Measurements from ENCODE around the gene KCNAB1. TPM values are rescaled to one million over a fixed set of nuclear protein-coding genes. Genes with fewer than 3 reads are reported as not detected.

The KCNAB1 gene
- total RNA-seq, 3 donors from 2014 or later: 3.9 to 8.3 (median 5.4) TPM

DNA sequence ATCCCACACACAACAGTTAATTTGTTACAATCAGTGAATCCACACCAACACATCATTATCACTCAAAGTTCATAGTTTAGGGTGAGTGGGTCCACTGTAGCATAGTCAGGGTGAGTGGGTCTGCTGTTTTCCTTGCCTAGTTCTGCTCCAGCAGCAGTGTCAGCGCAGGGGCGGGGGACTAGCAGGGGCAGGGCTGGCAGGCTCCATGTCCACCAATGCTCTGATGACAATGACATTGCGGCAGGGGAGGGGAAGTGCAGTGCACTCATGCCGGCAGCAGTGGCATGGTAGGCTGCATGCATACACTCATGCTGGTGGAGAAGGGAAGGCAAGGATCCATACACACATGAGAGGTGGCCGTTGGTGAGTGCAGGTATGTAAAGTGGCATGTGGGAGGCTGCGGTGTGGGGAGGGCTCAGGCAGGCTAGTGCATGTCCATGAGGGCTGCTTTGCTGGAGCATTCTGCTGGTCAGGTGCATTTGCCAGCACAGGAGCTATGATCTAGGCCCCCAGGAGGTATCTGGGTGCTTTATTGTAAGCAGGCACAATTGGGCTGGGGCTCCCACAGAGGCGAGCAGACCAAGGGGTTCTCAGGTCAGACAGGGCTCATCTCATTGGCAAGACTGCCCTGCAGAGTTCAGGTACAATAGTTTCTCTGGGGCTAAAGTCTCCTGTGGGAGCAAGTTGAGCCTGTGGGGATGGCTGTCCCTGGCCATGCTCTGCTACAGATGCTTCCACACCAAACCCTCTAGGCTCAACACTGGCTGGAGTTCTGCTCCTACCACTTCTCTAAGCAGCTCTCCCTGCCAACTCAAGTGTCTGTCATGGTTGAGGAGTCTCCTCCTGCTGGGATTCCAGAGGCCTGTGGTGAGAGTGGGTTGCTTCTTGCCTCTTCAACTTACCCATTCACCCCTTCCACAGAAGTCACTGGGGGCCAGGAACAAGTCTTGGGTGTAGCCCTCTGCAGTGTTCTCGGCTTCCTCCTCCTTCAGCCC, 81.3 kb downstream of the KCNAB1 start:
- DNase-seq (ENCODE audit: low spot score in 2 of 2): no peak
- no peaks in the 10 kb centered on the region for H3K36me3 ChIP-seq
- peaks cover 0 to 6% of the 10 kb centered on the region in 2 donors for H3K9me3 ChIP-seq
- TF ChIP-seq POLR2AphosphoS5 (IDR thresholded peaks at IDR 0.05) (no peak), POLR2A (IDR thresholded peaks at IDR 0.05) (no peak)
- TF ChIP-seq, protein P1, sequence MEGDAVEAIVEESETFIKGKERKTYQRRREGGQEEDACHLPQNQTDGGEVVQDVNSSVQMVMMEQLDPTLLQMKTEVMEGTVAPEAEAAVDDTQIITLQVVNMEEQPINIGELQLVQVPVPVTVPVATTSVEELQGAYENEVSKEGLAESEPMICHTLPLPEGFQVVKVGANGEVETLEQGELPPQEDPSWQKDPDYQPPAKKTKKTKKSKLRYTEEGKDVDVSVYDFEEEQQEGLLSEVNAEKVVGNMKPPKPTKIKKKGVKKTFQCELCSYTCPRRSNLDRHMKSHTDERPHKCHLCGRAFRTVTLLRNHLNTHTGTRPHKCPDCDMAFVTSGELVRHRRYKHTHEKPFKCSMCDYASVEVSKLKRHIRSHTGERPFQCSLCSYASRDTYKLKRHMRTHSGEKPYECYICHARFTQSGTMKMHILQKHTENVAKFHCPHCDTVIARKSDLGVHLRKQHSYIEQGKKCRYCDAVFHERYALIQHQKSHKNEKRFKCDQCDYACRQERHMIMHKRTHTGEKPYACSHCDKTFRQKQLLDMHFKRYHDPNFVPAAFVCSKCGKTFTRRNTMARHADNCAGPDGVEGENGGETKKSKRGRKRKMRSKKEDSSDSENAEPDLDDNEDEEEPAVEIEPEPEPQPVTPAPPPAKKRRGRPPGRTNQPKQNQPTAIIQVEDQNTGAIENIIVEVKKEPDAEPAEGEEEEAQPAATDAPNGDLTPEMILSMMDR (IDR thresholded peaks at IDR 0.05): no peak
- intact Hi-C loops (cut with DNase I; ENCODE audit: low total_unique reads): no loop called here
- no peak overlapping the region for H3K4me3 ChIP-seq
- no peak overlapping the region for H3K27ac ChIP-seq
- no peaks in the 10 kb centered on the region for H3K4me1 ChIP-seq
- no peaks in the 10 kb centered on the region for H3K27me3 ChIP-seq

DNA sequence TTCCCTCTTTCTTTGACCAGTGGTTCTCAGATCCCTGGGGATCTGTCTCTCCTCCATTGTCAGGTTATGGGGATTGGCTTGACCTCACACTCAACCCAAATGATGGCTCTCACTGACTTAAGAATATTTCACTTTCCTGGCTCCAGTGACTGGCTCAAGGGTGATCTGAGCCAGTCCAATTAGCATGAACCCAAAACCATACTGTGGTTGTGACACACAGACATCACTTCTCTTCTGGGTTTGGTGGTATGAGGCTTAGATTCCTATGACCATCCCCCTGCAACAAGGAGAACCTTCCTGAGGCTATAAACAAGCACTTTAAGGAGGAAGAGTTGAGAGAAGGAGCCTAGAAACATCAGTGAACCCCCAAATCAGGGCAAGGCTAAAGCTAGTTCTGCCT, 85.8 kb downstream of the KCNAB1 start:
- Histone ChIP-seq H3K9me3 (no peaks in the 10 kb centered on the region), H3K4me1 (no peaks in the 10 kb centered on the region), H3K27me3 (no peaks in the 10 kb centered on the region), H3K27ac (no peak overlapping the region), H3K4me3 (no peak overlapping the region), H3K36me3 (no peaks in the 10 kb centered on the region)
- DNase-seq (ENCODE audit: low spot score in 2 of 2): no peak
- intact Hi-C loops (cut with DNase I; ENCODE audit: low total_unique reads): no loop called here
- TF ChIP-seq, protein P1 (IDR thresholded peaks at IDR 0.05): no peak
- TF ChIP-seq POLR2A (IDR thresholded peaks at IDR 0.05): no peak
- no peak for TF ChIP-seq POLR2AphosphoS5 (IDR thresholded peaks at IDR 0.05)

DNA sequence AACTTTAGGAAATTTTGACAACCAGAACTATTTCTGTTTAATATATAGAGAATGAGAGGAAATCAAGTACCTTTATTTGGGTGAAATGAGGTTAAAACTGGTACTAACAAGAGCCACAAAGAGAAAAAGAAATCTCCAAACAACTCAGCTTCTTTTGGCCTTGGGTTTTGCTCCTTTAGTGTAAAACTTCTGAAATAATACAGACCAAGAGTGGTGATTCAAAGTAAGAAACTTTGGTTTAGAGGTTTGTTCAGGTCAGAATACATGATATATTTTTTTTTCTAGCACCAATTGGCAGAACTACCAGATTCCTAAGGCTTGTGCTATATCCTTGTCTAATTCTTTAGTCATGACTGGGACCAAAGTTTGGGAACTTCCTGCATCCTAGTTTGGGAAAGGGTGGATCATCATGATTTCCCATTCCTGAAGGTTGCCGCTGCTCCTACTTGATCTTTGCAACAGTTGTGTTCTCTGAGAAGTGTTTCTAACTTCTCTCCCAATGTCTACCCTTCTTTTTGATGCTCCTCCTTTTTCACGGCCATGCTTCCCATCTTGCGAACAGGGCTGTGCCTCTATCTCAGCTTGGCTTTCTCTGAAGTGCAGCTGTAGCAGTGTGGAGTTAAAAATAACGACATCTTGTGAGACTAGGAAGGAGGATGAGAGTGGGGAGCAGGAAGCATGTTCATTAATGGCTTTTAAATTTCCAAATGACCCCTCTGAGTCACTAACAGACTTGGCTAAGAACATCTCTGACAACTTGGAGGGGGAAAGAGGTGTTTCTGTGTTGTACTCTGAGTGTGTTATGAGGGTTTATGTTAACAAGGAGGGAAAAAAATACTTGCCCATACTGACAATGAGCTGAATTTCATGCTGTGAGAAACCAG, 87.7 kb downstream of the KCNAB1 start:
- no peak for DNase-seq (ENCODE audit: low spot score in 2 of 2)
- Histone ChIP-seq H3K27ac (no peak overlapping the region), H3K4me1 (no peaks in the 10 kb centered on the region)

DNA sequence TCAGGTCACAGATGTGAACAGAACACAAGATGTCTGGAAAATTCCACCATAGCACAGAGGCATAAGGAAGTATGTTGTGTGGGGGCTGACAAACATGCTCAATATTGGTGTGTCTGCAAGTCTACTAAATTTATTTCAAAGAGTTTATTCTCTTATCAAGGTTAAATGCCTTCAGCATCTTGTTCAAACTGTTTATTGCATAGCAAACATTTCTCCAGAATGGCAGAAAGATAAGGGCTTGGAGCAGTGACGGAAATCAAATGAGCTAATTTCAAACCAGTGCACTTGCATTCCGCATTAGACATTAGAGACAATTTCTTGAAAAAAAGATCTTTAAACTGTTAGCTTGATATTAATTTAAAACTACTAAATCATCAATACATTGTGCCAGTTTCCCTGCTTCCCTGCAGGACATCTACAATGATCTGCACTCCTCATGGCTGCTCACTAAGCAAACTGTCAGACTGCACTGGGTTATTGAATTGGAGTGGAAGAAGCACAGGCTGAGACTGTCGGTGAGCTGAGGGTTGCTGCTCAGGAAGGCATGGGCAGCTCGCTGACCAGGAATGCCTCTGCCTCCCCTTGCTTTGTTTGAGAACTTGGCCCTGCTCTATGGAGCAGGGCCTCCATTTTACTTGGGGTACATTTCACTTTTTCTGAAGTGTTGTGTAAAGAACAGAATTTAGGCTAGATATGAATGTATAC, 89.4 kb downstream of the KCNAB1 start:
- no peaks in the 10 kb centered on the region for H3K36me3 ChIP-seq
- intact Hi-C loops (cut with DNase I; ENCODE audit: low total_unique reads): no loop called here
- no peak overlapping the region for H3K27ac ChIP-seq
- DNase-seq (ENCODE audit: low spot score in 2 of 2): no peak
- H3K27me3 ChIP-seq: no peaks in the 10 kb centered on the region
- no peaks in the 10 kb centered on the region for H3K4me1 ChIP-seq
- no peaks in the 10 kb centered on the region for H3K9me3 ChIP-seq
- no peak for TF ChIP-seq POLR2A (IDR thresholded peaks at IDR 0.05)
- TF ChIP-seq, protein P1 (IDR thresholded peaks at IDR 0.05): no peak
- H3K4me3 ChIP-seq: no peak overlapping the region

More for the DNA sequence above, 87.7 kb downstream of the KCNAB1 start:
- Histone ChIP-seq H3K9me3 (no peaks in the 10 kb centered on the region), H3K27me3 (no peaks in the 10 kb centered on the region), H3K36me3 (no peaks in the 10 kb centered on the region), H3K4me3 (no peak overlapping the region)
- intact Hi-C loops (cut with DNase I; ENCODE audit: low total_unique reads): no loop called here
- no peak for TF ChIP-seq POLR2A (IDR thresholded peaks at IDR 0.05)
- TF ChIP-seq, protein P1 (IDR thresholded peaks at IDR 0.05): no peak
- no peak for TF ChIP-seq POLR2AphosphoS5 (IDR thresholded peaks at IDR 0.05)

All from breast epithelium (tissue), 4 donors.